Cortex of kidney (tissue), 1 donor: Measurements from ENCODE around the gene ZNF778.
"Not testable (repeated sequence)": the region's sequence is repeated elsewhere in the genome, so short reads cannot be mapped to it uniquely, and the experiment has no call there.

Source experiments
- DNase-seq: peaks from one replicate; lab custom pipeline; 2025; lab: John Stamatoyannopoulos, UW

ZNF778 gene

GRCh38 chr16:89183463-89183862 is 34.0 kb upstream of the ZNF778 start:
- no peak for DNase-seq

- no peak for DNase-seq
These were observed 33.4 kb upstream of the ZNF778 start for GRCh38 chr16:89183975-89184676.

- no peak for DNase-seq
These were observed 32.9 kb upstream of the ZNF778 start for GRCh38 chr16:89184677-89184932.

GRCh38 chr16:89184933-89185794 is 32.3 kb upstream of the ZNF778 start:
- no peak for DNase-seq

- DNase-seq: not testable (repeated sequence)
These were observed 31.5 kb upstream of the ZNF778 start for GRCh38 chr16:89185887-89186592.

GRCh38 chr16:89186593-89187031 is 30.9 kb upstream of the ZNF778 start:
- DNase-seq: not testable (repeated sequence)

- no peak for DNase-seq
These were observed 30.3 kb upstream of the ZNF778 start for GRCh38 chr16:89187032-89187769.

- no peak for DNase-seq
These were observed 29.6 kb upstream of the ZNF778 start for GRCh38 chr16:89187770-89188392.

GRCh38 chr16:89188471-89189357 is 28.8 kb upstream of the ZNF778 start:
- DNase-seq: not testable (repeated sequence)

- DNase-seq: no peak
These were observed 28.0 kb upstream of the ZNF778 start for GRCh38 chr16:89189358-89190025.

- no peak for DNase-seq
These were observed 27.1 kb upstream of the ZNF778 start for GRCh38 chr16:89190150-89190958.

- DNase-seq: no peak
These were observed 26.2 kb upstream of the ZNF778 start for GRCh38 chr16:89191033-89191900.

GRCh38 chr16:89191901-89192185 is 25.7 kb upstream of the ZNF778 start:
- DNase-seq: no peak

- DNase-seq: not testable (repeated sequence)
These were observed 25.1 kb upstream of the ZNF778 start for GRCh38 chr16:89192186-89192955.

GRCh38 chr16:89192956-89193575 is 24.4 kb upstream of the ZNF778 start:
- DNase-seq: no peak

- no peak for DNase-seq
These were observed 23.8 kb upstream of the ZNF778 start for GRCh38 chr16:89193576-89194293.
